Suppressor macrophage treated with lipopolysaccharide for 1 hour (primary cell): ENCODE measurements around the gene MYO16.

ENCODE experiments used
- DNase-seq, 3 donors: peaks; one replicate each; pipeline ENCODE4 v3.0.0-alpha.2; 2020 to 2022

The MYO16 gene

DNA sequence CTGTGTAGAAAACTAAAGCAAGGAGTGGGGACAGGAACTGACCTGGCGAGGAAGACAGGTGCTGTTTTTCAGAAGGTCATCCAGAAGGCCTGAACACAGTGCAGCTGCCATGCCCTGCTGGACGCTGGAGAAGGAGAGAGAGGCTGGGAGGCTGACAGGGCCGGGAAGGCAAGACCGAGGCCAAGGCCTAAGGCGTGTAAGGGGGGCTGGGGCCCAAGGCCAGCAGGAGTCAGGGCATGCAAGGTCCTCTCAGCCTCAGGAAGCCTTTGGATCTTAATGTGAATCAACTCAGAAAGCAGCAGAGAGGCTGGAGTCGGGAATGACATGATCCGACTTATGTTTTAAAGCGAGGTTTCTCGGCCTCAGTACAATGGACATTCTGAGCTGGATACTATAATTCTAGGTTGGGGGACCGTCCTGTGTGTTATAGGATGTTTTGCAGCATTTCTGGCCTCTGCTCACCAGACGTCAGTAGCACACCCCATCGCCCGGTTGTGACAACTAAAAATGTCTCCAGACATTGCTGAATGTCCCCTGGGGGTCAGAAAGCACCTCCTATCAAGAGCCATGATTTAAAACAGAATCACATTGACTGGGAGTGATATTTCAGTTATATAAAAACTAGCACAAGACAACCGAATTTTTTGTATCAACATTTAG is 530.4 kb downstream of the MYO16 start:
- no peak for DNase-seq

DNA sequence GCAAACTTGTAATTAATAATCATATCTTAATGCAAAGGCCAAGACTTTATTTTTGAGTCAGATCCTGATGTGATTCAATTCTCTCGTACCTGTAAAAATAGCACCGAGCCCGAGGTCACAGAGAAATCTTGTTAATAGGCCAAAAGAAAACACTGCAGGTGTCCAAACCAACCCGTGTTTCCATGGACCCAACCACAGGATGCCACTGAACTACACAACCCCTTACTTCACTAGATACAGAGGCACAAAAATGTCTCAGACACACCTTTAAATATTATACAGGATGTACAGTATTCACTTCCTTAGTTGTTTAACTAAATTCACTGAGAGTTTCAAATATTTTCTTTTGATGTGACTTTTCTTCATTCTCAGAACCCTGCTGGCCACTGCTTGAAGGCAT is 530.9 kb downstream of the MYO16 start:
- no peak for DNase-seq

DNA sequence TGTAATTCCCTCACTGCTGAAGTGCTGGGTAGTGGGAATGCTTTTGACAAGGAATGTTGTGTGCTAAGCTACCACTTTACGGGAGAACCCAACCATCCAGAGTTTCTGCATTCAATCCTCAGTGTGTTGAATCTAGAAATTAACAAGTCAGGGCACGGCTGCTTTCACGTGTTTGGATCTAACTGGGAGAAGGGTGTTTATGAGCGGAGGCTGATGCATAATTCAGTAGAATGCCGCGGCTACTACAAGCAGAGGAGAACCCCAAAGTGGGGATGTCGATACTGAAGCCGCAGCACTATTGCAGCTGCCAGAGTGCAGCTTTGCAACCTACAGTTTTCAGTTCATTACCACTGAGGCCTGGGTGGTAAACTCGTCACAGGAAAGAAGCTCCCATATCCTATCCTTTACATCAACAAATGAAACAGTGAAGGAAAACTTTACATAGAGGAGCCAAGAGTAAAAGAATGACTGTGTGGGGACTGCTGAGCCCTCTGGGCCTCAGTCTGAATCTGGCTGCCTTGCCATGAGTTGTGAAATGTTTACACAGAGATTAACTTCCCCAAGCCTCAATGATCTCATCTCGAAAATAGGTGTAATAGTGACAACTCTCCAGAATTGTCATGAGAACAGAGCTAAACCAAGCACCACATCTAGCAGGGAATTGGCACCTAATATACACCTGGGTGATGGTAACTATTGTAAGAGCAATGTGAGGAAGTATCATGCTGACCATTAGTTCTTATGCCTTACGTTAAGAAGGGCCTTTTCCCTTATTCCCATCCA is 531.7 kb downstream of the MYO16 start:
- peak in 1 of 3 donors; percentile 10 for DNase-seq

DNA sequence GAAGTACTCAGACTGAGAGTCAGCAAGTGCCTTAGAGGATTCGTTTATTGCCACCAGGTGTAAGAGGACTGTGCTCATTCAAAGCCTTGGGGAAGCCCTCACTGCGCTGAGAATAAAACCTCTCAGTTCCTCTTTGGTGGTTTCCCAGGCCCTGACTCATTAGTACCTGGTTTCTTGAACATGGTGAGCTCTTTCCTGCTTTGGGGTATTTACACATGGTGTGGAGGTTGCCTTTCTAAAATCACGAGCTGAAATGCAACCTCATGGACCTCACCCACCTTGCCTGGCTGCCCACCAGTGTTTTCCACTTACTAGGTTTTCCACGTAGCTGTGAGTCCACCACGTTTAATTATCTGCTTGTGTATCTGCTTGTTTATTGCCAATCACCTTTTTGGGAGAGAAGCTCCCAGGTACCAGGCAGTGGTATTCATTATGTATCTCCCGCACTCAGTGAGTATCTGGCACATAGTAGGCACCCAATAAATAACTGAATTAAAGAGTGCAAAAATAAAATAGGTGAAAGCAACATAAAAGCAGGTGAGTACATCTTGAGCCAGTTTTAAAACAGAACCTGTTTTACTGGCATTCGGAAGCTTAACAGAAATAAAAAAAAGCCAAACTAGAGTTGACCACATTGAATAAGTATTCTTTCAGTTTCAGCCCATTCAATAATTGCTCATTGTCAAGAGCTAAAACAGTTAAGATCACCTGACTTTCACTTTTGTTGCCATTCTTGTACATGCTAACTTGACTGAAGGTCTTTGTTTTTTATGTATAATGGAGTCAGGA is 533.0 kb downstream of the MYO16 start:
- DNase-seq = peak; percentile 57 to 66 (median 59)

DNA sequence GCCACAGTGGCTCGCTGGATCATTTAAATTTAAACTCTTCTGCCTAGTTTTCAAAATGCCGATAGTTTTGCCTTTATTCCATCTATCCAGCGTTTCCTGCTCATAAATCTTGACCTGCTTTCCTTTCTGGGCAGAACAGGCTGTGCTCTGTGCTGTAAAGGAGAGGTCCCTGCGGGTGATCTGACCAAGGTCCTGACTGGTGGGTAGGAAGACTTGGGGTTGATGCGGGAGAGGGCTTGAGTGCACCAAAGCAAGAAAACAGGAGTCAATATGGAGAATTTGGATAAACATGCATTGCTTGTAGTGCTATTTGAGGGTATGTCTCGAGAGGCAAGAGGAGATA is 533.6 kb downstream of the MYO16 start:
- no peak for DNase-seq

DNA sequence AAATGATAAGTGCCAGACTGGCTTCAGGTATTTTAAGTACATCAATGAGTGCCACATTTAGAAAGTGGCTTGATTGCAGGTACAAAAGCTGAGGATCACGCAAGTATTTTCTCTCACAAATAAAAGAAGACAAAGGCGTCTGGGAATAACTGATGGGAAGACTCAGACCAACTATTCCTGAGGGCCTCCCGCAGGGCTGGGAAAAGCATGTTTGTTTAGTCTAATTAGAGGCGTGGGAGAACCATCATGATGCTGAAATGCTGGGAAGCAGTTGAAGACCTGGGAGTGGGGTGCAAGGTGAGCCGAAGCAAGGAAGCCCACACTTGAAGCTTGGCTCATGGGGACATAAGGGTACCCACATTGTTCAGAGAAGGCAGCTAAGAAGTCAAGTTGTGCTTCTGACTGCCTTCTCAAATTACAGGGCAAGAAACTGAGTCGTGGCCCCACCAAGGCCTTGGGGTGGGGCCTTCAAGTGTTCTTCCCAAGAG is 536.0 kb downstream of the MYO16 start:
- no peak for DNase-seq

DNA sequence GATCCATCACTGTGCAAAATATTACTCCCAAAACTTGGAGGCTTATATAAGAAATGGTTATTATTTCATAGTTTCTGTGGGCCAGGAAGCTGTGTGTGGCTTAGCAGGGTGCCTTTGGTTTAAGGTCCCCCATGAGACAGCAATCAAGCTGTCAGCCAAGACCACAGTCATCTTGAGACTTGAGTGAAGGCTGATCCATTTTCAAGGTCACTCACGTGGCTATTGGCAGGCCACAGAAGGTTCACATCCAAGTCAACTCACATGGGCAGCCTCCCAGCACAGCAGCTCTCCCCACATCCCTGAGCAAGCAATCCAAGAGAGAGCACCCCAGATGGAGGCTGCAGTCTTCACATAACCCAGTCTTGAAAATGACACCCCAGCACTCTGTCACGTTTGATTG is 537.4 kb downstream of the MYO16 start:
- DNase-seq = peak in 1 of 3 donors; percentile 14

DNA sequence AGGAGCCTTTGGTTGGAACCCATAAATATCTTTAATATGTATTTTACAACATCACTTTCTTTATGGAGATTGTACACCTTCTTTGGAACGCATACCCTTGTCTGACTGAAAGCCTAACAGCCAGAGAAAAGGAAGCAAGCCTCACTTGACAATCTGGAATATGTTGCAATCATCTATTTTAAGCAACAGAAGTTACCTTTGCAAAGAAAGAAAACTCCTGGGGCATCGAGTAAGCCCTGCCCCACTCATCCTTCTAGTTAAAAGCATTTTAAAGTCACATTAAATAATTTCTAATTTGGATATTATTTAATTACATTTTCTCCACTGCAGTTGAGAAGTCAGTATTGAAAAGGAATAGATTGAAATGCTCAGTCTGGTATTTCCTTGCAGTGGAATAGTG is 542.7 kb downstream of the MYO16 start:
- no peak for DNase-seq

DNA sequence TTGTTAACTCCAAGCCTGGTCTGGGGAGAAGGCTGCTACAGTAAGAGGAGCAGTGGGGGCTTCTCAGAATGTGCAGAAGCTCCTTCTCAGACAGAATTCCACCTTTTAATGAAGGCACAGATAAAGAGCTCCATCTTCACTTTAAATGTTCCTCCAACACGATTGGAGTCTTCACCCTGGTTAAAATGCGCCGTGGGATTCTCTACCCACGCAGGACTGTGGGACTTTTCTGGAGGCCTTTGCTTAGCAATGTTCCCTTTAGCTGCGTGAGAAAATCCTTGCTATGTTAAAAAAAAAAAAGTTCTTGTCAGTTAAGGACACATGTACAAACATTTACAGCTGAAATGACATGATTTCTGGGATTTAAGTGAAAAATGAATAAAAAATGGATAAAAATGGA is 546.3 kb downstream of the MYO16 start:
- no peak for DNase-seq

DNA sequence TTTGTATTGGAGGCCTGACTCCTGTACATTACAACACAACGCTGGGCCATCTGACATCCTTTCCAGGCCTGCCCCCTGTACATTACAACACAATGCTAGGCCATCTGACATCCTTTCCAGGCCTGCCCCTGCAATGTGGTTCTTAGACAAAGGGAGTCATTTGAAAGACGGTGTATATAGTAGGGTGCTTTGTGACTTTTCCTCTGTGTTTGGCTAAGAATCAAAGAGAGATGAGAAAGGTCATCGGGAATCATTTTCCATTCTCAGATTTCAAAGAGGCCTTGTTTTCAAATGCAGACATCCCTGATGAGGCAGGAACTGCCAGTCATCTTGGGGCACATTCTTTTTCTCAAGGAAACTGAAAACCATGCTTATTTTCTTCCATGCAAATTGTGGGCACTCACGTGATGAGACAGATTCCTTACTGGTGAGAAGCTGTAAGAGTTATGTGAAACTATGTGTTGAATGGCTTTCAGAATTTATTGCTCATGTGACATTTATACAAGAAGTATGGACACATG is 551.6 kb downstream of the MYO16 start:
- no peak for DNase-seq

DNA sequence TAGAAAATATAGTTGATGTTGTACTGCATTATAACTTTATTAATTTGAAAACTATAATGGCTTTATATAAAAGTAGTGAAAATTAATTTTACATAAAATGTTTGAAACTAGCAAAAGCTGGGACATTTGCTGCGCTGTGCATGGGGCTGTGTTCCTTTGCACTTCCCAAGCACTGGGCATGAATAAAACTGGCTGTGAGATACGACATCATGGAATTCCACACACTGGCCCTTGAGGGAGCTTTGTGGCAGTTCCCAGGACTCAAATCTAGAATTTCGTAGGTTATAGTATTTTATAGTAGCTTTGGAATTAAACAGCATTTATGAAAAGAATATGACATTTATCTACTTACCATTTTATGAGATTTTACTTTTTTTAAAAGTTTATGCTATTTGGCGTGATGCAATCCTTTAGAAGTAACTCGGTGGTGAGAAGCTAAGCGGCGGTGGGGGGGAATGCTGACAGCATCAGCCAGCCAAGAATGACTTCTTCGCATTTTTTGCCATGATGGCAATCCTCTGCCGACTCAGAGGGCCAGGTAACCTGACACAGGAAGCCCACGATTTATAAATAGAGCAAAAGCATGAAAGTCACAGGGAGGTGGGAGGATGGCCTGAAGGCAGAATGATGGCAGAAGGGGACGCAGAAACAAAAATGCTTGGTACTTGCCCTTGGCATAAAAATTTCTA is 553.5 kb downstream of the MYO16 start:
- DNase-seq = no peak

DNA sequence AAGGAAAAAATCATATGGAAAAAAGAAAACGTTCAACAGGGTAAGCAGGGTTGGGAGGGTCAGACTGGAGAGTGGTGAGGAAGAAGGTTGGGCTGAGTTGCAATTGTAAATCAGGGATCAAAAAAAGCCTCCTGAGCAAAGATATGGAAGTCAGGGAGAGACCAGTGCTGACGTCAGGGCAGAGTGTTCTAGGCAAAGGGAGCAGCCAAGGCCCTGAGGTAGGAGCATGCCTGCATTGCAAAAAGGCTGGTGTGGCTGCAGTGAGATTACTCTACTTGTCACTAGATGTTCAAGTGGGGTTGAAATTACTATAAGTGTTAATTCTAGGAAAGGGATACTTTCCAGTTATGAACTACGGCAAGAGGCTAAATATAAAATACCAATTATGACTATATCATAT is 562.0 kb downstream of the MYO16 start:
- no peak for DNase-seq

DNA sequence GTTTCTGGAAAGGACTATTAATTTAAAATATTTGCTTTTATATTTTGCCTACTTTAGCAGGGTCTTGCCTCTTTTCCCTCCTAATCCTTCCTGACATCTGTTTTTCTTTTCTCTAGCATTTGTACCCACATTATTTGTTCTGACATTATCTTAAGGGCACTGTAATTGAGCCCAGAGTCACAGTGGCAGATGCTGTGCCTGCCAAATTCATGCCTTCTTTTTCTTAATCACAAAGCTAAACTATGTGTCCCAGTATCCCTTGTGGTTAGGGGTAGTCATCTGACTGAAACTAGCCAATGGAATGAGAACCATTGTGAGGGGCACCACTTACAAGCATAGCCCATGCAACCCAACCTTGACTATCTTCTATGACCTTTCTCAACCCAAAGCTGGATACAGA is 562.9 kb downstream of the MYO16 start:
- no peak for DNase-seq

DNA sequence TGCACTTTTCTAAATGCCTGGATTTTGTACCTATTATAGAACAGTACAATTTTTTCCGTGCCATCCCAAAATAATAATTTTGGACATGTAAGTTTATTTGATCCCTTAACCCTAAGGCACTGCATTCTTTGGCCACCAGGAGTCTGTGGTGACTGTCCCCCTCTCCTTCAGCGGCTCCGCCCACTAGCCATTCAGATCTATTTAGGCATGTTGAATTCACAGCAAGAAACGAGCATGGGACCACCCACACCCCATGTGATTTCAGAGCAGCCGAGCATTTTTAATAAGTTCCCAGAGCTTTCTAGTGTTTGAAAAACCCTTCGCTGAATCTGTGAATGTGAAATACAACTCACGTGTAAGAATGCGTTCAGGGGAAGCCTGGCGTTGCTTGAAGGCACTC is 567.5 kb downstream of the MYO16 start:
- DNase-seq = peak in 2 of 3 donors; percentile 7 to 17

DNA sequence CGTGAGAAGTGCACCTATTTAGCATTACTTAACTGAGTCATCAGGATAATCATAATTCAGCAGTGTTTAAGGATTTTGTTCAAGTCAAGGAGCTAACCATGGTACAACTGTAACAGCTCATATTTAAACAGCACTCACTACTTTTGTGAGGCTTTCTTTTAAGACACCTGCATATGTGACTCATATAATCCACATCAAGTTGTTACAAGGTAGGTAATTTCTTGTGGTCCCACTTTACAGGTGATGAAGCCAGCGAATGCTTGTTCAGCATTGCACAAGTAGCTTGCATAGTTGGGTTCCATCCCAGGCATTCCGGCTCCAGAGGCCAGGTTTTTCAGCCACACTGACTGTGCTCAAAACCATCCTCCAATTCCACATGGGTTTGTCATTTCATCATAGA is 569.2 kb downstream of the MYO16 start:
- DNase-seq = no peak

DNA sequence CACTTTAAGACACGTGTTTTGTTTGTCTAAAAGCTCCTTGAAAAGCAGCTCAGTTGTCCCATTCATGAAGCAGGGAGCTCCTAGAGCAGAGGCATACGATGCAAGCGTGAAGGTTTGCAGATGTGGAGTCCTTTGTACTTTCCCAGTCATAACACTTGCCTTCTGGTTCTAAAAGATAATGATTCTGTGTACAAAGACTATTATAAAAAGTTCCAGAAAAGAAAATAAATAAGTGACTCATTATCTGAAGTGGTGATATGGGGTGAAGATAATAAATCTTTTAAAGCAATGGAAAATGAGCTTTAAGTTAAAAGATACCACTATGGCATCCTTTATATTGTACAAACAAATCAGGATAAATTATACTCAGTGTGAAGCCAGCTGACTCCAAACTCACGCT is 569.9 kb downstream of the MYO16 start:
- no peak for DNase-seq

DNA sequence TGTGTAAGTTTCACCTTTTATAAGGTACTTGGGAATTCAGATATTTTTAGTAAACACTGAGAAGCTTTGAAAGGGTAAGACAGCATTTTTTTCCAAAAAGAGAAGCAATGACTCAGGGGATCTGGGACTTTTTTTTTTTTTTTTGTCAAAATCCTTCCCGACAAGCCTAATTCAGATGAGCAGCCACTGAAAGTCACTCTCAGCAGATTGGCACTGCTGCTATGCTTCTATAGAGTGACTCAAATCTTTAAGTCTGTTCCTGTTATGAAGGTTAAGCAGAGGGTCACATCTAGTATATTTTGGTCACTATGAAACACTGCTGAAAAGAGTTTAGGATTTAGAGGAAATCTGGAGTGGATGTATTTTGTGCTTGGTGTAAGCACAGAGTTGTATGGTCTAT is 571.1 kb downstream of the MYO16 start:
- peak in 1 of 3 donors; percentile 5 for DNase-seq

DNA sequence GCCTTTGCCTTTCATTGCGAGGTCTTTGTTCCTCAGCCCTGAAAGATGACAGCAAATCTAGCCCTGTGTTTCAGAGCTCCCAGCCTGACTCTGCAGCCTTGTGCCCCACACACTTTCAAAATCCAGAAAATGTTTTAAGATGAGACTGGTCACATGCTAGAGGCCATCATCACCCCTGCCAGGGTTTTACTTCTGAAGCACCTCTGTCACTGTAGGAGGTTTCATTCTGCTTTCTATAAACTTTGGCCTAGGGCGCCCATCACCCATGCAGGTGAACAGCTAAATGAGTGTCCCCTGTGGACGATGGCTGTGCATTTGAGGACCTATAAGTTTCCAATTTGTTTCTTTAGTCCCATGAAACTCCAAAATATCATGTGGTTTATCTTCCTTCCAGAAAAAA is 574.2 kb downstream of the MYO16 start:
- no peak for DNase-seq

DNA sequence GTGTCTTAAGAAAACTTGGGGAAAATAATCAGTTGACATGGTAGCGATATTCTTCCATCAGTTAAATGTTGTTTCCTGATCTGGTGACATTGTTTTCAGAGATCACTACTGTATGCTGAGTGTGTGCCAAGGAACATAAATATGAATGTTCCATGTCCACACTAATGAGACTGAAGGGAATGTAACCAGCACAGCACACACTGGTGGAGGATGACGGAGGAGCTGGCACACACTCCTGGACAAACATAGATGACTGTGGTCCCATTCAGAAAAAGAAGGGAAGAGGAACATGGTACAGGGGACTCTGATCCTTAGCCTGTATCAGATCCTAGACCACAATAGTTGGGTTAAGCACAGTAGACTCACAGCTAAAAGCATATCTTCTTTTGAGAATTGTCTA is 574.8 kb downstream of the MYO16 start:
- no peak for DNase-seq

DNA sequence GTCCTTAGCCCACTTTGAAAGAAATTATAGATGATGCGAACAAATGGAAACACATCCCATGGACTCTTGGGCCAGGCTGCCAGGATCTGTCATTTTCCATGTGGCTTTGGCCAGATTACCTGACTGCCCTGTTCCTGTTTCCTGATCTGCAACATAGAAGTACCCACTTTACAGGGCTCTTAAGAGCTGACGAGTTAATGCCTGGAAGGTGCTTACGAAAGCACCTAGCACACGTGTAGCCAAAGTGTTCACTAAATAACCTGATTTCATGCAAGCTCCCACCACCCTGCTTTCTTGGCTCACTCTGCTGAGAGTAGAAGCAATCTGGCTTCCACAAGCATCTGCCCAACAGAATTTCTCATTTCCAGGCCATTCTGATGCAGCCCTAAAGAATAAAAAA is 575.2 kb downstream of the MYO16 start:
- no peak for DNase-seq

DNA sequence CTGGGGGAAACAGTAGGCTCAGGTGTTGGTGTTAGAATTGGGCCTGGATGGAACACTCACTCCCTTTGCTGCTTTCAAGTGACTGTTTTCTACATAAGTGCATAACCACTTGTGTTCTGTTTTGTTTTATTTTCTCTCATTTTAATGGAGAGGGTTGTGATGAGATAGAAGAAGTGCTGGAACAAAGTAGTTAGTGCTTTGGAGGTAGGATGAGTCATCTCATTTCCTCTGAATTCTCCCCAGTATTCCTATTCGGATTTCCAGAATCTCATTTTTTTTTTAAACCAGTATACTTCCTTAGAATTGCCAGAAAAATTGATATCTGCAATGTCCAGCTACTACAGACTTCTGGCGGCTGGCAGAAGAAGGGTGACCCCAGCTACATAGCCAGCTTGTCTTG is 575.9 kb downstream of the MYO16 start:
- DNase-seq = no peak

DNA sequence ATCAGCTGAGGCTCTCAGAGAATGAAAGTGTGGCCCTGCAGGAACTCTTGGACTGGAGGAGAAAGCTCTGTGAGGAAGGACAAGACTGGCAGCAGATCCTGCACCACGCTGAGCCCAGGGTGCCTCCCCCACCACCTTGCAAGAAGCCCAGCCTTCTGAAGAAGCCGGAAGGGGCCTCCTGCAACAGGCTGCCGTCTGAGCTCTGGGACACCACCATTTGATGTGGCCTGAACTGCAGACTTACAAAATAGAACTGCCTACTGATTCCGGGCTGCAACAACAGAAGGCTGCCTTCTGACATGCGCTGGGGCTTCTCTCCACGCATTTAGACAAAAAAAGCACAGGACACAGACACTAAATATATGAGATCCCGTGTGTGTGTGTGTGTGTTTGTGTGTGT is 577.2 kb downstream of the MYO16 start:
- no peak for DNase-seq

DNA sequence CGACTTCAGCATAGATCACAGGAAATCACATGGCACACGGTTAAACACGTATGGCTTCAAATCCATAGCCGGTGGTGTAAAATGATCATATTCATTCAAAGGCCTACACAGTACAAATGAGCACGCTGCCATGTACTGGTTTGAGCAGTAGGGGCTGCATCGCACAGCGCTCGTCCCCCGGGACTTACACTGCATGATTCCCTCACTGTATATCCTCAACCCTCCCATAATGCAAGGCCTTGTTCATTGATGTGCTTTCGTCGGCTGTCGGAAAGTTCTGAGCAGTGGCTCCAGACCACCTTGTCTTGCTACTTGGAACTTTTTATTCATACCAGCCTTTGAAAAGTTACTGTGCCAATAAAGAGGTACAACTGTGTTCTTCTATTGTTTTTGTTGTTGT is 578.2 kb downstream of the MYO16 start:
- DNase-seq = no peak
